Measurements from ENCODE around the gene TUBGCP2.

Gene TUBGCP2

GRCh38 chr10:133342942-133343341, 34.3 kb upstream of the TUBGCP2 start:
- FAIRE-seq: no peak

GRCh38 chr10:133341983-133342382, 33.3 kb upstream of the TUBGCP2 start:
- FAIRE-seq: no peak

- FAIRE-seq: no peak
Measured at GRCh38 chr10:133339708-133340380, 31.2 kb upstream of the TUBGCP2 start.

GRCh38 chr10:133338080-133339071, 29.7 kb upstream of the TUBGCP2 start:
- FAIRE-seq: no peak

GRCh38 chr10:133337370-133337725, 28.7 kb upstream of the TUBGCP2 start:
- no peak for FAIRE-seq

- no peak for FAIRE-seq
Measured at GRCh38 chr10:133336577-133337369, 28.1 kb upstream of the TUBGCP2 start, which contains the start of gene CALY. TSS of gene CALY (minus strand) at chr10:133336896. CDS start at chr10:133328989, 7,907 bp downstream.

GRCh38 chr10:133336118-133336576, 27.5 kb upstream of the TUBGCP2 start:
- FAIRE-seq: no peak

GRCh38 chr10:133335246-133336117, 26.8 kb upstream of the TUBGCP2 start:
- no peak for FAIRE-seq

- no peak for FAIRE-seq
Measured at GRCh38 chr10:133334503-133335245, 26.0 kb upstream of the TUBGCP2 start.

GRCh38 chr10:133332936-133333699, 24.4 kb upstream of the TUBGCP2 start:
- no peak for FAIRE-seq

- no peak for FAIRE-seq
Measured at GRCh38 chr10:133329491-133330202, 21.0 kb upstream of the TUBGCP2 start.

- no peak for FAIRE-seq
Measured at GRCh38 chr10:133328358-133329343, 20.0 kb upstream of the TUBGCP2 start.

- no peak for FAIRE-seq
Measured at GRCh38 chr10:133327651-133328357, 19.1 kb upstream of the TUBGCP2 start.

- no peak for FAIRE-seq
Measured at GRCh38 chr10:133326745-133327650, 18.3 kb upstream of the TUBGCP2 start.

- no peak for FAIRE-seq
Measured at GRCh38 chr10:133326223-133326551, 17.5 kb upstream of the TUBGCP2 start.

GRCh38 chr10:133325440-133326222, 17.0 kb upstream of the TUBGCP2 start:
- no peak for FAIRE-seq

Measured in endometrium (tissue), 2 donors.